ENCODE results near the gene ALDH1L1. TPM values are rescaled to one million over a fixed set of nuclear protein-coding genes. Genes with fewer than 3 reads are reported as not detected.

The ALDH1L1 gene
- total RNA-seq, 1 donor from 2014 or later = 1.0 TPM

- DNase-seq (ENCODE audit: low spot score in 2 of 2, unreplicated experiment in 2 of 2) = peak; percentile 17 to 28
- Mint-ChIP-seq H3K4me3 (no peak overlapping the region), H3K36me3 (no peaks in the 10 kb centered on the region), H3K27ac (no peak overlapping the region), H3K27me3 (ENCODE audit: low read depth) (peaks cover 3% of the 10 kb centered on the region), H3K4me1 (peaks cover 2% of the 10 kb centered on the region), H3K9me3 (no peaks in the 10 kb centered on the region)
- TF ChIP-seq CTCF (IDR thresholded peaks at IDR 0.05; ENCODE audit: unreplicated experiment) = no peak
These were observed 52.9 kb downstream of the ALDH1L1 start for GRCh38 chr3:126127452-126127851.

GRCh38 chr3:126126811-126127431 is 53.5 kb downstream of the ALDH1L1 start:
- no peaks in the 10 kb centered on the region for H3K36me3 Mint-ChIP-seq
- no peaks in the 10 kb centered on the region for H3K9me3 Mint-ChIP-seq

DNA sequence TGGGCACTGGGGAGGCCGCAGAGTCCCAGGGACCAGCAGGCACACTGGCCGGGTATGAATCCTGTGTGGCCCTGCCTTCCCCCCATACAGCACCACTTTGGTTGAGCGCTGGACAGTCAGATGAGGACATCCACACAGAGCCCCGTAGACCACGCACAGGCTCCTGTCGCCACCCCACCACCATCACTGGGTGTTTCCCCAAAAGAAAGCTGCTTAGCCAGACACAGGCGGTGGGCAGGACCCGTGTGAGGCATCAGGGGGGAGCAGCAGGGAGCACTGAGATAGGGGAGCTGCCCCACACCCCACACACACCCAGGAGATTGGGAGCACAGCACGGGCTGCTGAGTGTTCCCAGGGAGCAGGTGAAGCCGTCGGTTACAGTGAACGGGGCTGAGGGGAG is 54.1 kb downstream of the ALDH1L1 start:
- no peak for TF ChIP-seq CTCF (IDR thresholded peaks at IDR 0.05; ENCODE audit: unreplicated experiment)
- H3K4me3 Mint-ChIP-seq = no peak overlapping the region
- no peaks in the 10 kb centered on the region for H3K9me3 Mint-ChIP-seq
- DNase-seq (ENCODE audit: low spot score in 2 of 2, unreplicated experiment in 2 of 2) = peak in 1 of 2 experiments; percentile 34
- H3K27me3 Mint-ChIP-seq (ENCODE audit: low read depth) = peaks cover 2% of the 10 kb centered on the region
- H3K36me3 Mint-ChIP-seq = no peaks in the 10 kb centered on the region
- H3K27ac Mint-ChIP-seq = no peak overlapping the region
- H3K4me1 Mint-ChIP-seq = peaks cover 2% of the 10 kb centered on the region

More at GRCh38 chr3:126126811-126127431, 53.5 kb downstream of the ALDH1L1 start:
- peak in 1 of 2 experiments; percentile 32 for DNase-seq (ENCODE audit: low spot score in 2 of 2, unreplicated experiment in 2 of 2)
- Mint-ChIP-seq H3K4me1 (peaks cover 2% of the 10 kb centered on the region), H3K27ac (no peak overlapping the region), H3K4me3 (no peak overlapping the region), H3K27me3 (ENCODE audit: low read depth) (peaks cover 2% of the 10 kb centered on the region)
- TF ChIP-seq CTCF (IDR thresholded peaks at IDR 0.05; ENCODE audit: unreplicated experiment) = no peak

DNA sequence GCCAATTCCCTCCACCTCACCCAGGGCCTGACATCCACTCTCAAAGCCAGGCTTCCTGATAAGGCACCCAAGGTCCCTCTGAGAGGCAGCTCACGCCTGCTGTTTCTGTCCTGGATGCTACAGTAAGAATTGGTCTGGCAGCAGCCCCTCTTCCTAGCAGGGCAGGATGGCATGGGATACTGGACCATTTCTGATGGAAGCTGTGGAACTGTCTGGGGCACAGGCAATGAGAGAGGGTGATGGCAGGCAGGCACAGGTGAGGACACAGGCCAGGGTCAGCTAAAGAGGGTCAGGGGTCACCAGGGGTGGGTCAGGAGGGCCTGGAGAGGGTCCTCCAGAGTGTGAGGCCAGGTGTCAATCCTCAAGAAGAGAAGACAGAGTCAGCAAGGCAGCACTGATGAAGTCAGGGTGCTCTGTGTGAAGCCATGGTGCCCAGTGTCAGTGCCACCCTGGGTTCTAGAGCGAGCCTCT is 54.6 kb downstream of the ALDH1L1 start:
- no peaks in the 10 kb centered on the region for H3K36me3 Mint-ChIP-seq
- peaks cover 2% of the 10 kb centered on the region for H3K27me3 Mint-ChIP-seq (ENCODE audit: low read depth)
- peak in 1 of 2 experiments; percentile 17 for DNase-seq (ENCODE audit: low spot score in 2 of 2, unreplicated experiment in 2 of 2)
- no peak overlapping the region for H3K4me3 Mint-ChIP-seq
- H3K27ac Mint-ChIP-seq = no peak overlapping the region
- H3K9me3 Mint-ChIP-seq = no peaks in the 10 kb centered on the region
- TF ChIP-seq CTCF (IDR thresholded peaks at IDR 0.05; ENCODE audit: unreplicated experiment) = no peak
- H3K4me1 Mint-ChIP-seq = peaks cover 2% of the 10 kb centered on the region

- no peak overlapping the region for H3K27ac Mint-ChIP-seq
- no peak overlapping the region for H3K4me3 Mint-ChIP-seq
- TF ChIP-seq CTCF (IDR thresholded peaks at IDR 0.05; ENCODE audit: unreplicated experiment) = no peak
- H3K27me3 Mint-ChIP-seq (ENCODE audit: low read depth) = peaks cover 2% of the 10 kb centered on the region
- no peaks in the 10 kb centered on the region for H3K36me3 Mint-ChIP-seq
- peak; percentile 6 to 10 for DNase-seq (ENCODE audit: low spot score in 2 of 2, unreplicated experiment in 2 of 2)
- H3K9me3 Mint-ChIP-seq = no peaks in the 10 kb centered on the region
- H3K4me1 Mint-ChIP-seq = peaks cover 3% of the 10 kb centered on the region
These were observed 55.0 kb downstream of the ALDH1L1 start for GRCh38 chr3:126125341-126125740.
